Smooth muscle cell of trachea (primary cell): ENCODE results near the gene KRTAP1-1. TPM values are rescaled to one million over a fixed set of nuclear protein-coding genes. Genes with fewer than 3 reads are reported as not detected.

Source experiments
- total RNA-seq: library from RNA; depleted of rRNA; stranded (reverse); fragments of >200 nt; gene quantifications from 2 replicates; pipeline ENCODE4 v1.2.1, GENCODE V29; 2014

KRTAP1-1 gene
- not detected in 2 replicates for total RNA-seq

GRCh38 chr17:41040783-41041571 is at the start of gene KRTAP1-1:
TSS of gene KRTAP1-1 (minus strand) at chr17:41041450. CDS start at chr17:41041397, 53 bp downstream.

GRCh38 chr17:41084100-41084856 is 43.0 kb upstream of the KRTAP1-1 start, which contains the start of gene KRTAP4-7:
TSS of gene KRTAP4-7 (plus strand) at chr17:41084150. CDS start at chr17:41084207, 57 bp downstream.

GRCh38 chr17:41065829-41066624 is 24.8 kb upstream of the KRTAP1-1 start, which contains the start of gene KRTAP2-4:
TSS of gene KRTAP2-4 (minus strand) at chr17:41065879. CDS start at chr17:41065845, 34 bp downstream.

GRCh38 chr17:41060052-41060604 is 18.9 kb upstream of the KRTAP1-1 start, which contains the start of gene KRTAP2-3:
TSS of gene KRTAP2-3 (minus strand) at chr17:41060114. CDS start at chr17:41060050, 64 bp downstream.

GRCh38 chr17:41055130-41055529 is 13.9 kb upstream of the KRTAP1-1 start, which contains the start of gene KRTAP2-2:
TSS of gene KRTAP2-2 (minus strand) at chr17:41055230. CDS start at chr17:41055211, 19 bp downstream.

GRCh38 chr17:41046735-41047465 is 5.7 kb upstream of the KRTAP1-1 start, which contains the start of gene KRTAP2-1:
TSS of gene KRTAP2-1 (minus strand) at chr17:41047316. CDS start at chr17:41047267, 49 bp downstream.

GRCh38 chr17:41034346-41034935 is 6.8 kb downstream of the KRTAP1-1 start, which contains the start of gene KRTAP1-3:
TSS of gene KRTAP1-3 (minus strand) at chr17:41034874. CDS start at chr17:41034821, 53 bp downstream.

GRCh38 chr17:41029633-41030245 is 11.5 kb downstream of the KRTAP1-1 start, which contains the start of gene KRTAP1-4:
TSS of gene KRTAP1-4 (minus strand) at chr17:41030195. CDS start at chr17:41030078, 117 bp downstream.

GRCh38 chr17:41026715-41027471 is 14.4 kb downstream of the KRTAP1-1 start, which contains the start of gene KRTAP1-5:
TSS of gene KRTAP1-5 (minus strand) at chr17:41027208. CDS start at chr17:41027155, 53 bp downstream.

GRCh38 chr17:41008811-41009210 is 32.4 kb downstream of the KRTAP1-1 start, which contains the start of gene KRTAP3-1:
TSS of gene KRTAP3-1 (minus strand) at chr17:41009128. CDS start at chr17:41009074, 54 bp downstream.

GRCh38 chr17:40999563-40999962 is 41.7 kb downstream of the KRTAP1-1 start, which contains the start of gene KRTAP3-2:
TSS of gene KRTAP3-2 (minus strand) at chr17:40999906. CDS start at chr17:40999853, 53 bp downstream.

GRCh38 chr17:40993839-40994238 is 47.4 kb downstream of the KRTAP1-1 start, which contains the start of gene KRTAP3-3:
TSS of gene KRTAP3-3 (minus strand) at chr17:40994164. CDS start at chr17:40994097, 67 bp downstream.

Other genes starting within 250 kb of the KRTAP1-1 start
- gene KRT28, start 241.5 kb downstream of the KRTAP1-1 start, total RNA-seq, result not detected in 2 replicates
- 1.5 and 3.5 TPM in 2 replicates for gene KRT10, start 218.8 kb downstream of the KRTAP1-1 start, total RNA-seq
- gene KRT12, start 174.2 kb downstream of the KRTAP1-1 start, total RNA-seq, result not detected in 2 replicates
- gene KRT20, start 156.2 kb downstream of the KRTAP1-1 start, total RNA-seq, result not detected in 2 replicates
- 0.17 and 0.87 TPM in 2 replicates for gene KRT23, start 103.8 kb downstream of the KRTAP1-1 start, total RNA-seq
- gene KRT39, start 74.5 kb downstream of the KRTAP1-1 start, total RNA-seq, result not detected in 2 replicates
- gene KRT40, start 57.1 kb downstream of the KRTAP1-1 start, total RNA-seq, result not detected in 2 replicates
- gene KRTAP3-3, start 47.3 kb downstream of the KRTAP1-1 start, total RNA-seq, result not detected in 2 replicates
- gene KRTAP3-2, start 41.5 kb downstream of the KRTAP1-1 start, total RNA-seq, result not detected in 2 replicates
- gene KRTAP3-1, start 32.3 kb downstream of the KRTAP1-1 start, total RNA-seq, result not detected in 2 replicates
- 2.2 TPM in 1 of 2 replicates, not detected in the other for gene KRTAP1-5, start 14.2 kb downstream of the KRTAP1-1 start, total RNA-seq
- gene KRTAP1-4, start 11.3 kb downstream of the KRTAP1-1 start, total RNA-seq, result not detected in 2 replicates
- gene KRTAP1-3, start 6.6 kb downstream of the KRTAP1-1 start, total RNA-seq, result not detected in 2 replicates
- not detected in 2 replicates for gene KRTAP2-1, start 5.9 kb upstream of the KRTAP1-1 start, total RNA-seq
- not detected in 2 replicates for gene KRTAP2-2, start 13.8 kb upstream of the KRTAP1-1 start, total RNA-seq
- gene KRTAP2-3, start 18.7 kb upstream of the KRTAP1-1 start, total RNA-seq, result not detected in 2 replicates
- not detected in 2 replicates for gene KRTAP2-4, start 24.4 kb upstream of the KRTAP1-1 start, total RNA-seq
- not detected in 2 replicates for gene KRTAP4-7, start 42.7 kb upstream of the KRTAP1-1 start, total RNA-seq
- not detected in 2 replicates for gene KRTAP4-8, start 56.7 kb upstream of the KRTAP1-1 start, total RNA-seq
- not detected in 2 replicates for gene KRTAP4-16, start 60.8 kb upstream of the KRTAP1-1 start, total RNA-seq
- not detected in 2 replicates for gene KRTAP4-9, start 63.9 kb upstream of the KRTAP1-1 start, total RNA-seq
- gene KRTAP4-11, start 76.9 kb upstream of the KRTAP1-1 start, total RNA-seq, result not detected in 2 replicates
- not detected in 2 replicates for gene KRTAP4-12, start 82.7 kb upstream of the KRTAP1-1 start, total RNA-seq
- not detected in 2 replicates for gene KRTAP4-6, start 99.1 kb upstream of the KRTAP1-1 start, total RNA-seq
- gene KRTAP4-5, start 108.4 kb upstream of the KRTAP1-1 start, total RNA-seq, result not detected in 2 replicates
- gene KRTAP4-4, start 119.3 kb upstream of the KRTAP1-1 start, total RNA-seq, result not detected in 2 replicates
- gene KRTAP4-3, start 126.8 kb upstream of the KRTAP1-1 start, total RNA-seq, result not detected in 2 replicates
- not detected in 2 replicates for gene KRTAP4-2, start 136.8 kb upstream of the KRTAP1-1 start, total RNA-seq
- not detected in 2 replicates for gene KRTAP4-1, start 143.5 kb upstream of the KRTAP1-1 start, total RNA-seq
- not detected in 2 replicates for gene KRTAP9-1, start 148.4 kb upstream of the KRTAP1-1 start, total RNA-seq
- not detected in 2 replicates for gene KRTAP9-2, start 185.2 kb upstream of the KRTAP1-1 start, total RNA-seq
- not detected in 2 replicates for gene KRTAP9-3, start 191.0 kb upstream of the KRTAP1-1 start, total RNA-seq
- not detected in 2 replicates for gene KRTAP9-8, start 196.5 kb upstream of the KRTAP1-1 start, total RNA-seq
- gene KRTAP9-4, start 208.2 kb upstream of the KRTAP1-1 start, total RNA-seq, result not detected in 2 replicates
- not detected in 2 replicates for gene KRTAP9-9, start 213.9 kb upstream of the KRTAP1-1 start, total RNA-seq
- gene KRTAP9-6, start 223.9 kb upstream of the KRTAP1-1 start, total RNA-seq, result not detected in 2 replicates
- not detected in 2 replicates for gene KRTAP9-7, start 234.2 kb upstream of the KRTAP1-1 start, total RNA-seq